NCI-H748 treated with DMSO at 0.1 percent for 48 hours (cell line): ENCODE data around the gene TRAPPC14.
"Not testable (repeated sequence)": the region's sequence is repeated elsewhere in the genome, so short reads cannot be mapped to it uniquely, and the experiment has no call there.

ENCODE experiments used
- DNase-seq: peaks from one replicate; lab custom pipeline; 2025; lab: John Stamatoyannopoulos, UW

Gene TRAPPC14

GRCh38 chr7:100158229-100159098, at the start of gene TRAPPC14:
Gene TRAPPC14 (minus strand): TSS chr7:100158723. CDS start chr7:100158499, 224 bp downstream.
- peak; percentile 59 for DNase-seq

- no peak for DNase-seq
These were observed 45.9 kb upstream of the TRAPPC14 start for GRCh38 chr7:100204454-100204853.

DNA sequence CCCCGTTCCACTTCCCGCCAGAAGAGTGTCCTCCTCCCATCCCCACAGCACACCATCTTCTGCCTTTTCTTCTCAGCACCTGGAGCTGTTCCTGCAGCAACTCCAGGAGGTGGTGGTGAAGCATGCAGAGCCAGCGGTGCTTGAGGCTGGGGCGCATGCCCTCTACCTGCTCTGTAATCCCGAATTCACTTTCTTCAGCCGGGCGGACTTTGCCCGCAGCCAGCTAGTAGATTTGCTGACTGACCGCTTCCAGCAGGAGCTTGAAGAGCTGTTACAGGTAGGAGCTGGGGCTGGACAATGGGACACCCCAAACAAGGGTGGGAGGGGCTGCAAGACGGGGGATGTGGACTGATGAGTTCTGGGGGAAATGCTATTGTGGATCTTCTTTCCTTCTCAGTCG, 42.2 kb upstream of the TRAPPC14 start:
- DNase-seq = no peak

DNA sequence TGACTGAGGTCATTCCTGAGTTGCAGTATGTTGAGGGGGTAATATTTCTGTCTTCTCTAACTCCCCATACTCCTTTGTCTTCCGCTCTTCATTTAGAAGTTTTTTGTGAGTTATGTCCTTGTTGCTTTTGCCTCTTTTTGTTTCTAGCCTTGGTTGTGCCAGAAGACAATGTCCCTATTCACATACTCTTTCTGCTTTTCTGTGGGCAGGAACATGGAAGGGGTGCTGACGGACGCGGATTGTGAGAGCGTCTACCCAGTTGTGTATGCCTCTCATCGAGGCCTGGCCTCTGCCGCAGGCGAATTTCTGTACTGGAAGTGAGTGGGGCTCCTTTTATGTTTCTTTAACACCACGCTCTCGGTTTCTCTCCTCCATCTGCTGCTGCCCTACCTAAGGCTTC, 39.7 kb upstream of the TRAPPC14 start:
- no peak for DNase-seq

- DNase-seq = not testable (repeated sequence)
These were observed 37.4 kb upstream of the TRAPPC14 start for GRCh38 chr7:100195901-100196322.

GRCh38 chr7:100195222-100195621, 36.7 kb upstream of the TRAPPC14 start:
- DNase-seq = no peak

- DNase-seq = no peak
These were observed 34.4 kb upstream of the TRAPPC14 start for GRCh38 chr7:100192969-100193368.

DNA sequence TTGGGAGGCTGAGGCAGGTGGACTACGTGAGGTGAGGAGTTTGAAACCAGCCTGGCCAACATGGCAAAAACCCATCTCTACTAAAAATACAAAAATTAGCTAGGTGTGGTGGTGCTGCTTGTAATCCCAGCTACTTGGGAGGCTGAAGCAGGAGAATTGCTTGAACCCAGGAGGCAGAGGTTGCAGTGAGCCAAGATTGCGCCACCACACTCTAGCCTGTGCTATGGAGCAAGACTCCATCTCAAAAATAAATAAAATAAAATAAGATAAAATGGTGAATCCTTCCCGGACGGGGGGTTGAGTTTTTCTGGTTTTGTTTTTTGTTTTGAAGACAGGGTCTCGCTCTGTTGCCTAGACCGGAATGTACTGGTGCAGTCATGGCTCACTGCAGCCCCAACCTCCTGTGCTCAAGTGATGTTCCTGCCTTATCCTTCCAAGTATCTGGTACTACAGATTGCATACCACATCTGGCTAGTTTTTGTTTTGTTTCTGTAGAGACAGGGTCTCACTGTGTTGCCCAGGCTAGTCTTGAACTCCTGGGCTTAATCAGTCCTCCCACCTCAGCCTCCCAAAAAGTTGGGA, 33.8 kb upstream of the TRAPPC14 start:
- not testable (repeated sequence) for DNase-seq

DNA sequence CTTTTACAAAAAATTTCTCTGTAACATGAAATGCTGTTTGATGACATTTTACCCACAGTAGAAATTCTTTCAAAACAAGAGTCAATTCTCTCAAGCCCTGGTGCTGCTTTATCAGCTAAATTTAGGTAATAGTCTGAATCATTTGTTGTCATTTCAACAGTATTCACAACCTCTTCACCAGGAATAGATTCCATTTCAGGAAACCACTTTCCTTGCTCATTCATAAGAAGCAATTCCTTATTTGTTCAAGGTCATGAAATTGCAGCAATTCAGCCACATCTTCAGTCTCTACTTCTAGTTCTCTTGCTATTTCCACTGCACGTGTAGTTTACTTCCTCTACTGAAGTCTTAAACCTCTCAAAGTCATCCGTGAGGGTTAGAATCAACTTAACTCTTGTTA, 33.3 kb upstream of the TRAPPC14 start:
- no peak for DNase-seq

GRCh38 chr7:100190048-100190711, 31.7 kb upstream of the TRAPPC14 start:
- DNase-seq = no peak

DNA sequence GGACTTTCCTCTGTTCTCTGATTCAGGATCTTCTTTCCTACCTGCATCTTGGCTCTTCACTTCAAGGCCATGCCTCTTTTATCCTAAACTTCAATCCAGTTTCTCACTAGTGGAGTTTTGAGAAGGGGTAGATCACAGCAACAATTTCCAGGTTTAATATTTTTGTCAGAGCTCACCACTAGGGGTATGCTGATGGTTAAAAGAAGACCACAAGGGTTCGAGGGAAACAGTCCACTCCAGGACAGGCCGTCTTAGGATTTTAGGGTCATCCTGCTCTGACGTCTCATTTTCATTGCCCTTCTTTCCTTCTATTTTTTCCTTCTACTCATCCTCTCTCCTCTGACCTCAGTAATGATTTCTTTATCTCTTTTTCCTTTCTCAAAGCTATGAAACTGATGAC, 30.5 kb upstream of the TRAPPC14 start:
- no peak for DNase-seq

- DNase-seq = no peak
These were observed 27.2 kb upstream of the TRAPPC14 start for GRCh38 chr7:100185726-100186125.

DNA sequence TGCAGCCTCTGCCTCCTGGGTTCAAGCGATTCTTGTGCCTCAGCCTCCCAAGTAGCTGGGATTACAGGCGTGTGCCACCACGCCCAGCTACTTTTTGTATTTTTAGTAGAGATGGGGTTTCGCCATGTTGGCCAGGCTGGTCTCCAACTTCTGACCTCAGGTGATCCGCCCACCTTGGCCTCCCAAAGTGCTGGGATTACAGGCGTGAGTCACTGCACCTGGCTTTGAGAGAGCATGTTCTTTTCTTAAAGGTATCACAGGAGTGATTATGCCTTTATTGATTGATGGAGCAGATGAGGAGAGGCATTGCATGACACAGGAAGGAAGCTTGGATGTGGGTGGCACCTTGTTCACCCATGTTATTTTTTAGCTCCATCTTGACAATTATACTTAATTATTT, 24.6 kb upstream of the TRAPPC14 start:
- not testable (repeated sequence) for DNase-seq

DNA sequence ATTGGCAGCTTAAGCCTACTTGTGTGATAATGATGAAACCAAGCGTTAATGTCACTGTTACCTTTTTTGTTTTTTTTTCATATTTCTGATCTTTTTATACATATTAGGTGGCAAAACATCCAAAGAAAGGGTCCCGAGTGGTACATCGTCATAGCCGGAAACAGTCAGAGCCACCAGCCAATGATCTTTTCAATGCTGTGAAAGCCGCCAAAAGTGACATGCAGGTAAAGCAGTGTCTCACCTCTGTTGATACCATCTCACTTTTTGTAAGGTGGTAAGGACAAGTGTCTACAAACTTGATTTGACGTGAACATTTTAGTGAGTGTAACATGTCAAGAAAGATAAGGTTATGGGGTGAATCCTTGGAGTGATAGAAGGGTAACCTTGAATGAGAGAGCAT, 24.1 kb upstream of the TRAPPC14 start:
- not testable (repeated sequence) for DNase-seq

GRCh38 chr7:100180084-100180483, 21.6 kb upstream of the TRAPPC14 start:
- DNase-seq = not testable (repeated sequence)

GRCh38 chr7:100177045-100178001, 18.8 kb upstream of the TRAPPC14 start, which contains the start of the genes GPC2 and STAG3:
Gene GPC2 (minus strand): TSS chr7:100177381. CDS start chr7:100177199, 182 bp downstream.
Gene STAG3 (plus strand): TSS chr7:100177918. CDS start chr7:100180557, 2,639 bp downstream.
- DNase-seq = peak; percentile 92

DNA sequence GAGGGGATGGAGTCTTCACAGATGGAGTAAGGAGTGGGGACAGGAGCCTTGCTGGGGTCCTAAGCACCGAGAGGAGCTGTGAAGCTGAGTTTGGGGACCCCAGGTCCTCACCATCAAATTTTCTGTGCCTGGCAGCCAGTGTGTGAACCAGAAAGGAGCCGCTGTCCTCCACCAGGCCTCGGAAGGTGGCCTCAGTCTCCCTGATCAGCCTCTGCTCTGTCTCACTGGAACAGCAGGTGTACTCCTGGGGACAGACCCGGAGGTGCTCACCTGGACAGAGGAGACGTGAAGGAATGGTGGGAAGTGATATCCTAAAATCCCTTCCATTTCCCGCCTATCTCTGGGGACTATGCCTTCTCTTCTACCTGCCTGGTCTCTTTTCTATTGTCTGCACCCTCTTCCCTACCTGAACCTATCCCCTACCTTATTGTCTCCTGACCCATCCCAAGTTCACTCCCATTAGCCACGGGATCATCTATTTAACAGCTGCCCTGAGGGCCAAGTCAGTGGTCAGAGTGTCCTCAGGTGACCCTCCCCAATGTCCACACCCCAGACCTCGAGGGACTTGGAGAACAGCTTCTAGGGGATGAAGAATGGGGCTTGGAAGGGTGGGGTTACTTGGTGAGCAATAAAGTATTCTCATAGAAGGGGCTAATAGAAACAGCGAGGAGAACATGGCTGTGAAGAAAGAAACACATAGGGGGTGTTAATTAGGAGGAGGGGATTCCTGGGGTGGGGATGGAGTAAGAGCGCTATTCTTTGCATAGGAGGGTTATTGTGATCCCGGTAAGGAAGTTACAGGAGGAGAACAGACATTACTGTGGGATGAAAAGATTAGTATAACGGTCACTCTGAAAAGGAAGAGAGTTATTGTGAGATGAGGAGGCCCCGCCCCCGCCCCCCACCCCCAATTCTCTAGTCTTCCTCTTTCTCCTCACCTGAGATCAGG, 17.8 kb upstream of the TRAPPC14 start:
- no peak for DNase-seq

GRCh38 chr7:100175296-100175935, 16.9 kb upstream of the TRAPPC14 start:
- no peak for DNase-seq

GRCh38 chr7:100174582-100174981, 16.1 kb upstream of the TRAPPC14 start:
- DNase-seq = no peak
